ENCODE data around the gene RHBDL1. TPM values are rescaled to one million over a fixed set of nuclear protein-coding genes. Genes with fewer than 3 reads are reported as not detected.
A peak's percentile ranks its signal among the peaks of the same experiment; 100 is the strongest.

The RHBDL1 gene
- total and polyA plus RNA-seq, 10 of the 15 experiments (the other 5 are each of a cell fraction or from before 2014, with no cell fraction given): 0.04 to 1.3 (median 0.65) TPM; not detected in 5

GRCh38 chr16:667780-668518, 7.5 kb upstream of the RHBDL1 start, which contains the start of gene RHOT2 (continued):
- TF ChIP-seq IRF3 (IDR thresholded peaks at IDR 0.05): no peak
- peak; percentile 64 to 86; a peak in 3 of 4 replicates for TF ChIP-seq BHLHE40 (IDR thresholded peaks at IDR 0.05; ENCODE audit: borderline replicate concordance in 1 of 2, low read depth in 2 of 2, low read length in 1 of 2)
- no peak for TF ChIP-seq RELB (IDR thresholded peaks at IDR 0.05; ENCODE audit: low read depth)
- no peak for TF ChIP-seq CREM (IDR thresholded peaks at IDR 0.05; ENCODE audit: low read depth)
- no peak for TF ChIP-seq RAD21 (IDR thresholded peaks at IDR 0.05; ENCODE audit: insufficient read depth, low read depth, low read length)
- TF ChIP-seq SREBF1 (IDR thresholded peaks at IDR 0.05; ENCODE audit: low read length): 0 out of 2 replicates have a peak, but pooled peaks have one; percentile 5
- 0 out of 2 replicates have a peak, but pooled peaks have one; percentile 48 for TF ChIP-seq ZNF217 (IDR thresholded peaks at IDR 0.05)
- TF ChIP-seq NFXL1 (IDR thresholded peaks at IDR 0.05; ENCODE audit: borderline replicate concordance): no peak
- TF ChIP-seq BRCA1 (IDR thresholded peaks at IDR 0.05; ENCODE audit: low read depth, low read length): no peak
- no peak for TF ChIP-seq CBFB (IDR thresholded peaks at IDR 0.05; ENCODE audit: low read depth)
- peak; percentile 78; the same call in 1 of the 2 replicates for TF ChIP-seq GATAD2B (conservative IDR thresholded peaks at IDR 0.05; ENCODE audit: low read depth)
- no peak for TF ChIP-seq JUND (IDR thresholded peaks at IDR 0.05; ENCODE audit: low read depth, low read length)
- TF ChIP-seq RBBP5 (conservative IDR thresholded peaks at IDR 0.05): no peak
- TF ChIP-seq RELA (IDR thresholded peaks at IDR 0.05; ENCODE audit: borderline replicate concordance, partially characterized antibody): peak; percentile 89
- no peak for TF ChIP-seq E2F4 (IDR thresholded peaks at IDR 0.05; ENCODE audit: low read depth, low read length)
- peak; percentile 90 for TF ChIP-seq ELK1 (IDR thresholded peaks at IDR 0.05; ENCODE audit: low read depth, low read length)
- TF ChIP-seq NR2C1 (IDR thresholded peaks at IDR 0.05): peak; percentile 86
- no peak for TF ChIP-seq STAT3 (IDR thresholded peaks at IDR 0.05; ENCODE audit: low read depth, low read length)
- no peak; the same call in 1 of the 2 replicates for TF ChIP-seq TBL1XR1 (IDR thresholded peaks at IDR 0.05; ENCODE audit: low read depth, low read length)
- no peak for TF ChIP-seq TCF3 (IDR thresholded peaks at IDR 0.05; ENCODE audit: borderline replicate concordance, insufficient read depth, low read depth, low read length)
- TF ChIP-seq EP300 (IDR thresholded peaks at IDR 0.05; ENCODE audit: borderline replicate concordance in 1 of 2, control insufficient read depth in 1 of 2, low read depth in 2 of 2, low read length in 2 of 2): no peak; a peak in 1 of 4 replicates
- no peak for TF ChIP-seq SKIL (IDR thresholded peaks at IDR 0.05; ENCODE audit: low read depth, poor library complexity, severe bottlenecking)
- no peak for TF ChIP-seq SMAD1 (IDR thresholded peaks at IDR 0.05; ENCODE audit: low read depth, partially characterized antibody)
